HepG2 (cell line): ENCODE data around the gene CCDC9B. TPM values are rescaled to one million over a fixed set of nuclear protein-coding genes. Genes with fewer than 3 reads are reported as not detected.

Experiments used
- AGO2 ChIP-seq: fragments of 200-400 bp; formaldehyde crosslinking; optimal IDR thresholded peaks from 2 replicates; pipeline ENCODE3; 2017; ENCODE audit warnings: mild to moderate bottlenecking, low read depth, low read length, moderate library complexity
- ATRX ChIP-seq: sonication (generic); formaldehyde crosslinking; IDR thresholded peaks from 2 replicates; pipeline ENCODE4 v1.4.0; 2020; ENCODE audit warnings: missing genetic modification reagents, borderline replicate concordance
- CHD4 ChIP-seq: fragments of 200-600 bp; sonication (generic); IDR thresholded peaks from 2 replicates; pipeline ENCODE4 v1.7.0; 2017; ENCODE audit warnings: mild to moderate bottlenecking, low read length, borderline replicate concordance
- FOXJ3 ChIP-seq: sonication (generic); formaldehyde crosslinking; IDR thresholded peaks from 2 replicates; pipeline ENCODE4 v1.4.0; 2020; ENCODE audit warnings: missing genetic modification reagents, mild to moderate bottlenecking, borderline replicate concordance
- MAZ ChIP-seq, 2 experiments: sonication (generic) in 1 of 2; formaldehyde crosslinking in 1 of 2; IDR thresholded peaks; 2 replicates each; pipeline versions ENCODE4 v1.5.0 to v1.6.1; 2012 to 2020; ENCODE audit warnings: low read depth in 2 of 2, mild to moderate bottlenecking in 2 of 2, borderline replicate concordance in 1 of 2, improper control_type of control experiment in 1 of 2, low read length in 1 of 2, missing genetic modification reagents in 1 of 2, moderate library complexity in 1 of 2
- NONO ChIP-seq, 2 experiments: fragments of 450-650 bp in 1 of 2; sonication (generic) in 1 of 2; formaldehyde crosslinking in 1 of 2; IDR thresholded peaks in 1 of 2; conservative IDR thresholded peaks in 1 of 2; 2 replicates each; pipeline versions ENCODE4 v1.6.1 to v1.8.0; 2017 to 2022; ENCODE audit warnings: mild to moderate bottlenecking in 1 of 2, missing genetic modification reagents in 1 of 2, moderate library complexity in 1 of 2
- SMAD3 ChIP-seq: sonication (generic); formaldehyde crosslinking; IDR thresholded peaks from 2 replicates; pipeline ENCODE4 v1.4.0; 2020; ENCODE audit warnings: missing genetic modification reagents
- ZNF567 ChIP-seq: sonication (generic); formaldehyde crosslinking; IDR thresholded peaks from 2 replicates; pipeline ENCODE4 v1.8.1; 2023; ENCODE audit warnings: mild to moderate bottlenecking, missing genetic modification reagents, borderline replicate concordance
- ZNF710 ChIP-seq: sonication (generic); formaldehyde crosslinking; IDR thresholded peaks from 2 replicates; pipeline ENCODE4 v1.5.0; 2020; ENCODE audit warnings: mild to moderate bottlenecking, missing genetic modification reagents, borderline replicate concordance
- ZNF724P ChIP-seq: sonication (generic); formaldehyde crosslinking; IDR thresholded peaks from 2 replicates; pipeline ENCODE4 v1.8.0; 2022; ENCODE audit warnings: missing genetic modification reagents, borderline replicate concordance
- ZNF839 ChIP-seq: sonication (generic); formaldehyde crosslinking; IDR thresholded peaks from 2 replicates; pipeline ENCODE4 v1.4.0; 2020; ENCODE audit warnings: missing genetic modification reagents, mild to moderate bottlenecking, borderline replicate concordance
- polyA plus RNA-seq, 8 experiments: library from polyadenylated mRNA; depleted of rRNA in 3 of 8; stranded (reverse) in 7 of 8; unstranded in 1 of 8; fragments of >200 nt; fragmentation: Illumina TruSeq in 4 of 8; extraction: Trizol in 4 of 8; gene quantifications; 2 replicates each; pipeline versions ENCODE4 v1.2.1 to v1.2.3, GENCODE V29; 2011 to 2016; ENCODE audit warnings: low read depth in 4 of 8, missing spikeins in 1 of 8, mixed read lengths in 1 of 8; ENCODE audit not compliant: insufficient read depth in 1 of 8
- total RNA-seq, 5 experiments: library from RNA; depleted of rRNA; stranded (reverse); fragments of >200 nt; fragmentation: Illumina TruSeq; extraction: Trizol; gene quantifications; 2 replicates each; pipeline ENCODE4 v1.2.3, GENCODE V29; 2016; ENCODE audit warnings: low read depth in 1 of 5
- TF ChIP-seq, protein P1 (sequence below): fragments of 450-650 bp; IDR thresholded peaks from 2 replicates; pipeline ENCODE4 v1.6.1; 2017
- TF ChIP-seq, protein P2 (sequence below): sonication (generic); formaldehyde crosslinking; IDR thresholded peaks from 2 replicates; pipeline ENCODE4 v1.4.0; 2020; ENCODE audit warnings: missing genetic modification reagents
- TF ChIP-seq, protein P3 (sequence below): sonication (generic); formaldehyde crosslinking; IDR thresholded peaks from 2 replicates; pipeline ENCODE4 v1.5.0; 2020; ENCODE audit warnings: missing genetic modification reagents, mild to moderate bottlenecking, borderline replicate concordance
- TF ChIP-seq, protein P4 (sequence below): sonication (generic); formaldehyde crosslinking; IDR thresholded peaks from 2 replicates; pipeline ENCODE4 v1.5.1; 2020; ENCODE audit warnings: mild to moderate bottlenecking, missing genetic modification reagents, moderate library complexity

The CCDC9B gene
- total and polyA plus RNA-seq, 2 of the 13 experiments (the other 11 are each of a cell fraction or from before 2014, with no cell fraction given), result 0.98 to 1.6 TPM

- TF ChIP-seq, protein P1, sequence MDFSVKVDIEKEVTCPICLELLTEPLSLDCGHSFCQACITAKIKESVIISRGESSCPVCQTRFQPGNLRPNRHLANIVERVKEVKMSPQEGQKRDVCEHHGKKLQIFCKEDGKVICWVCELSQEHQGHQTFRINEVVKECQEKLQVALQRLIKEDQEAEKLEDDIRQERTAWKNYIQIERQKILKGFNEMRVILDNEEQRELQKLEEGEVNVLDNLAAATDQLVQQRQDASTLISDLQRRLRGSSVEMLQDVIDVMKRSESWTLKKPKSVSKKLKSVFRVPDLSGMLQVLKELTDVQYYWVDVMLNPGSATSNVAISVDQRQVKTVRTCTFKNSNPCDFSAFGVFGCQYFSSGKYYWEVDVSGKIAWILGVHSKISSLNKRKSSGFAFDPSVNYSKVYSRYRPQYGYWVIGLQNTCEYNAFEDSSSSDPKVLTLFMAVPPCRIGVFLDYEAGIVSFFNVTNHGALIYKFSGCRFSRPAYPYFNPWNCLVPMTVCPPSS, result no peak
- TF ChIP-seq MAZ (IDR thresholded peaks at IDR 0.05; ENCODE audit: borderline replicate concordance, low read depth, low read length) (no peak), MAZ (CRISPR knock-in tag; IDR thresholded peaks at IDR 0.05; ENCODE audit: low read depth) (peak; percentile 79; the same call in 1 of the 2 replicates), FOXJ3 (CRISPR knock-in tag) (no peak), ZNF724P (CRISPR knock-in tag) (no peak), ZNF839 (0 out of 2 replicates have a peak, but pooled peaks have one; percentile 41), AGO2 (peak; percentile 70), CHD4 (no peak), ZNF567 (CRISPR knock-in tag) (0 out of 2 replicates have a peak, but pooled peaks have one; percentile 65), ATRX (CRISPR knock-in tag) (no peak), SMAD3 (CRISPR knock-in tag) (peak; percentile 25; the same call in 1 of the 2 replicates), ZNF710 (CRISPR knock-in tag) (no peak), NONO (IDR thresholded peaks at IDR 0.05) (no peak), NONO (CRISPR knock-in tag; conservative IDR thresholded peaks at IDR 0.05) (peak; percentile 54; the same call in 1 of the 2 replicates)
- TF ChIP-seq, protein P2, sequence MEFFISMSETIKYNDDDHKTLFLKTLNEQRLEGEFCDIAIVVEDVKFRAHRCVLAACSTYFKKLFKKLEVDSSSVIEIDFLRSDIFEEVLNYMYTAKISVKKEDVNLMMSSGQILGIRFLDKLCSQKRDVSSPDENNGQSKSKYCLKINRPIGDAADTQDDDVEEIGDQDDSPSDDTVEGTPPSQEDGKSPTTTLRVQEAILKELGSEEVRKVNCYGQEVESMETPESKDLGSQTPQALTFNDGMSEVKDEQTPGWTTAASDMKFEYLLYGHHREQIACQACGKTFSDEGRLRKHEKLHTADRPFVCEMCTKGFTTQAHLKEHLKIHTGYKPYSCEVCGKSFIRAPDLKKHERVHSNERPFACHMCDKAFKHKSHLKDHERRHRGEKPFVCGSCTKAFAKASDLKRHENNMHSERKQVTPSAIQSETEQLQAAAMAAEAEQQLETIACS, result no peak
- TF ChIP-seq, protein P3, sequence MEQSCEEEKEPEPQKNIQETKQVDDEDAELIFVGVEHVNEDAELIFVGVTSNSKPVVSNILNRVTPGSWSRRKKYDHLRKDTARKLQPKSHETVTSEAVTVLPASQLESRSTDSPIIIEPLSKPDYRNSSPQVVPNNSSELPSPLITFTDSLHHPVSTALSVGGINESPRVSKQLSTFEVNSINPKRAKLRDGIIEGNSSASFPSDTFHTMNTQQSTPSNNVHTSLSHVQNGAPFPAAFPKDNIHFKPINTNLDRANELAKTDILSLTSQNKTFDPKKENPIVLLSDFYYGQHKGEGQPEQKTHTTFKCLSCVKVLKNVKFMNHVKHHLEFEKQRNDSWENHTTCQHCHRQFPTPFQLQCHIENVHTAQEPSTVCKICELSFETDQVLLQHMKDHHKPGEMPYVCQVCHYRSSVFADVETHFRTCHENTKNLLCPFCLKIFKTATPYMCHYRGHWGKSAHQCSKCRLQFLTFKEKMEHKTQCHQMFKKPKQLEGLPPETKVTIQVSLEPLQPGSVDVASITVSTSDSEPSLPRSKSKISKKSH (CRISPR knock-in tag), result peak; percentile 93
- TF ChIP-seq, protein P4, sequence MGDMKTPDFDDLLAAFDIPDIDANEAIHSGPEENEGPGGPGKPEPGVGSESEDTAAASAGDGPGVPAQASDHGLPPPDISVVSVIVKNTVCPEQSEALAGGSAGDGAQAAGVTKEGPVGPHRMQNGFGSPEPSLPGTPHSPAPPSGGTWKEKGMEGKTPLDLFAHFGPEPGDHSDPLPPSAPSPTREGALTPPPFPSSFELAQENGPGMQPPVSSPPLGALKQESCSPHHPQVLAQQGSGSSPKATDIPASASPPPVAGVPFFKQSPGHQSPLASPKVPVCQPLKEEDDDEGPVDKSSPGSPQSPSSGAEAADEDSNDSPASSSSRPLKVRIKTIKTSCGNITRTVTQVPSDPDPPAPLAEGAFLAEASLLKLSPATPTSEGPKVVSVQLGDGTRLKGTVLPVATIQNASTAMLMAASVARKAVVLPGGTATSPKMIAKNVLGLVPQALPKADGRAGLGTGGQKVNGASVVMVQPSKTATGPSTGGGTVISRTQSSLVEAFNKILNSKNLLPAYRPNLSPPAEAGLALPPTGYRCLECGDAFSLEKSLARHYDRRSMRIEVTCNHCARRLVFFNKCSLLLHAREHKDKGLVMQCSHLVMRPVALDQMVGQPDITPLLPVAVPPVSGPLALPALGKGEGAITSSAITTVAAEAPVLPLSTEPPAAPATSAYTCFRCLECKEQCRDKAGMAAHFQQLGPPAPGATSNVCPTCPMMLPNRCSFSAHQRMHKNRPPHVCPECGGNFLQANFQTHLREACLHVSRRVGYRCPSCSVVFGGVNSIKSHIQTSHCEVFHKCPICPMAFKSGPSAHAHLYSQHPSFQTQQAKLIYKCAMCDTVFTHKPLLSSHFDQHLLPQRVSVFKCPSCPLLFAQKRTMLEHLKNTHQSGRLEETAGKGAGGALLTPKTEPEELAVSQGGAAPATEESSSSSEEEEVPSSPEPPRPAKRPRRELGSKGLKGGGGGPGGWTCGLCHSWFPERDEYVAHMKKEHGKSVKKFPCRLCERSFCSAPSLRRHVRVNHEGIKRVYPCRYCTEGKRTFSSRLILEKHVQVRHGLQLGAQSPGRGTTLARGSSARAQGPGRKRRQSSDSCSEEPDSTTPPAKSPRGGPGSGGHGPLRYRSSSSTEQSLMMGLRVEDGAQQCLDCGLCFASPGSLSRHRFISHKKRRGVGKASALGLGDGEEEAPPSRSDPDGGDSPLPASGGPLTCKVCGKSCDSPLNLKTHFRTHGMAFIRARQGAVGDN (CRISPR knock-in tag), result peak; percentile 75
Observed at GRCh38 chr15:40382580-40383456, 42.1 kb upstream of the CCDC9B start, which contains the start of gene KNSTRN (continued).
